Vagina (tissue), 2 donors: ENCODE data around the gene MIF4GD.

Source experiments
- POLR2A ChIP-seq, 2 donors: fragments of 450-650 bp; IDR thresholded peaks; one replicate each; pipeline ENCODE4 v1.6.1; 2017; ENCODE audit warnings: antibody characterized with exemption in 2 of 2, mild to moderate bottlenecking in 2 of 2, moderate library complexity in 2 of 2
- POLR2AphosphoS5 ChIP-seq, 2 donors: sonication (generic); formaldehyde crosslinking; IDR thresholded peaks; one replicate each; pipeline ENCODE4 v1.9.0; 2017; ENCODE audit warnings: antibody characterized with exemption in 2 of 2, mild to moderate bottlenecking in 2 of 2, low read depth in 1 of 2; ENCODE audit not compliant: insufficient read depth in 1 of 2
- TF ChIP-seq, protein P1 (sequence below), 3 experiments: fragments of 450-650 bp in 2 of 3; fragments of 200-600 bp in 1 of 3; sonication (generic) in 1 of 3; IDR thresholded peaks; one replicate each; pipeline ENCODE4 v1.5.1; 2017 to 2019; ENCODE audit warnings: antibody characterized with exemption in 3 of 3, mild to moderate bottlenecking in 2 of 3, moderate library complexity in 2 of 3

DNA sequence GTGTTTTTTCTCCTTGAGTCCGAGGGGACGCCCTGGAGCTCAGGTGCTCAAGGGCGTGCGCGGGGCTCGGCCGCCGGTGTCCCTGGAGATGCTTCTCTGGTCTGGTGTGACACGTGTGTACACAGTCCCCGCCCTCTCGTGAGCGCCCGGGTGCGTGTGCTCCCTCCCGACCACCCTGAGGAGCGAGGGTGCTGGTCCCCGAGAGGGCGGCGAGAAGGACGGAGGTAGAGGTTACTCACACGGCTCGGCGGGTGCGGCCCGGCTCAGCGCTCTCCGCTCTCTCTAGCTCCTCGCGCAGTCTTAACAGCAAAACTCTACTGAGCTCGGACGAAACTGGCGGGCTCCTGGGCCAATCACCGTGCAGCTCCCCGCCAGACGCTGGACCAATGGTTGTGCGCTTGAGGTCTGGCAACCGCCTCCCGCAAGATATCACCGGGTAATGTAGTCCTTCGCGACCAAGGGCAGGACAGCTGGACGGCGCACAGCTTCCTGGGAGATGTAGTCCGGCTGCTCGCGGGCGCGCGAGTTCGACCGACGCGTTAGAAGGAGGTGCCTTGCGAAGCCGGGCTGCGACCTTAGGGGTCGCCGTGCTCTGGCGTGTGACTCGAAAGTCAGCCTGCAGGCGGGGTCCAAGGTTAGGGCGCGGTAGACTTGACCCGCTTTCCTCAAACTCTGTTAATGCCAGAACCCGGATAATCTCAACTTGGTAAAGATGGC lies 18.2 kb upstream of the MIF4GD start, which contains the start of gene SLC25A19:
- TF ChIP-seq, protein P1, sequence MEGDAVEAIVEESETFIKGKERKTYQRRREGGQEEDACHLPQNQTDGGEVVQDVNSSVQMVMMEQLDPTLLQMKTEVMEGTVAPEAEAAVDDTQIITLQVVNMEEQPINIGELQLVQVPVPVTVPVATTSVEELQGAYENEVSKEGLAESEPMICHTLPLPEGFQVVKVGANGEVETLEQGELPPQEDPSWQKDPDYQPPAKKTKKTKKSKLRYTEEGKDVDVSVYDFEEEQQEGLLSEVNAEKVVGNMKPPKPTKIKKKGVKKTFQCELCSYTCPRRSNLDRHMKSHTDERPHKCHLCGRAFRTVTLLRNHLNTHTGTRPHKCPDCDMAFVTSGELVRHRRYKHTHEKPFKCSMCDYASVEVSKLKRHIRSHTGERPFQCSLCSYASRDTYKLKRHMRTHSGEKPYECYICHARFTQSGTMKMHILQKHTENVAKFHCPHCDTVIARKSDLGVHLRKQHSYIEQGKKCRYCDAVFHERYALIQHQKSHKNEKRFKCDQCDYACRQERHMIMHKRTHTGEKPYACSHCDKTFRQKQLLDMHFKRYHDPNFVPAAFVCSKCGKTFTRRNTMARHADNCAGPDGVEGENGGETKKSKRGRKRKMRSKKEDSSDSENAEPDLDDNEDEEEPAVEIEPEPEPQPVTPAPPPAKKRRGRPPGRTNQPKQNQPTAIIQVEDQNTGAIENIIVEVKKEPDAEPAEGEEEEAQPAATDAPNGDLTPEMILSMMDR (IDR thresholded peaks at IDR 0.05) = no peak
- TF ChIP-seq POLR2AphosphoS5 (IDR thresholded peaks at IDR 0.05; ENCODE audit: insufficient read depth in 1 of 2, low read depth in 1 of 2) (peak; percentile 91 to 96), POLR2A (IDR thresholded peaks at IDR 0.05) (peak in 1 of 2 donors; percentile 92)
